Spleen (tissue), 11 donors: ENCODE measurements around the gene BOK. TPM values are rescaled to one million over a fixed set of nuclear protein-coding genes. Genes with fewer than 3 reads are reported as not detected.
A peak's percentile ranks its signal among the peaks of the same experiment; 100 is the strongest.

Experiments used
- DNase-seq: peaks from one replicate; pipeline ENCODE4 v3.0.0-alpha.2; 2020
- H3K27ac ChIP-seq, 8 donors: fragments of 200-600 bp; sonication (generic) in 7 of 8; 1 replicate in 4 of 8; 2 replicates in 4 of 8; pipeline versions ENCODE4 v1.5.0 to v1.8.0; 2016 to 2021; ENCODE audit warnings: inconsistent platforms in 4 of 8, mild to moderate bottlenecking in 4 of 8, moderate library complexity in 1 of 8
- H3K27me3 ChIP-seq, 7 donors: fragments of 200-600 bp; sonication (generic) in 6 of 7; replicated peaks in 1 of 7; 1 replicate in 4 of 7; 2 replicates in 3 of 7; pipeline versions ENCODE4 v1.5.0 to v1.8.0; 2016 to 2021; ENCODE audit warnings: inconsistent platforms in 3 of 7, mild to moderate bottlenecking in 1 of 7
- H3K36me3 ChIP-seq, 6 donors: fragments of 200-600 bp; sonication (generic) in 5 of 6; 1 replicate in 4 of 6; 2 replicates in 2 of 6; pipeline versions ENCODE4 v1.5.0 to v1.8.0; 2016 to 2021; ENCODE audit warnings: inconsistent platforms in 2 of 6
- H3K4me1 ChIP-seq, 6 donors: fragments of 200-600 bp; sonication (generic) in 5 of 6; 1 replicate in 3 of 6; 2 replicates in 3 of 6; pipeline versions ENCODE4 v1.5.0 to v1.8.0; 2016 to 2021; ENCODE audit warnings: inconsistent platforms in 3 of 6
- H3K4me3 ChIP-seq, 8 donors: fragments of 200-600 bp; sonication (generic) in 7 of 8; 1 replicate in 4 of 8; 2 replicates in 4 of 8; pipeline versions ENCODE4 v1.5.0 to v1.8.0; 2016 to 2021; ENCODE audit warnings: inconsistent platforms in 4 of 8, mild to moderate bottlenecking in 4 of 8, moderate library complexity in 2 of 8
- H3K9me3 ChIP-seq, 8 donors: fragments of 200-600 bp; sonication (generic) in 7 of 8; 1 replicate in 4 of 8; 2 replicates in 4 of 8; pipeline versions ENCODE4 v1.5.0 to v1.8.0; 2016 to 2021; ENCODE audit warnings: inconsistent platforms in 4 of 8
- CTCF ChIP-seq, 11 experiments: fragments of 200-600 bp in 7 of 11; fragments of 450-650 bp in 4 of 11; sonication (generic) in 4 of 11; IDR thresholded peaks in 8 of 11; conservative IDR thresholded peaks in 3 of 11; 1 replicate in 7 of 11; 2 replicates in 4 of 11; pipeline versions ENCODE4 v1.4.0 to v1.8.0; 2016 to 2021; ENCODE audit warnings: antibody characterized with exemption in 11 of 11, inconsistent platforms in 4 of 11, mild to moderate bottlenecking in 1 of 11
- POLR2A ChIP-seq, 3 donors: fragments of 450-650 bp; IDR thresholded peaks; one replicate each; pipeline ENCODE4 v1.5.1; 2017; ENCODE audit warnings: antibody characterized with exemption in 3 of 3, mild to moderate bottlenecking in 1 of 3
- POLR2AphosphoS5 ChIP-seq, 3 donors: sonication (generic); formaldehyde crosslinking; IDR thresholded peaks; one replicate each; pipeline ENCODE4 v1.5.1; 2017; ENCODE audit warnings: antibody characterized with exemption in 3 of 3
- WGBS, 5 donors: extraction: QIAGEN DNeasy Blood & Tissue Kit in 3 of 5; methylation state at CpG; one replicate each; pipeline versions ENCODE4 v1.1.5 to v1.1.7; 2013 to 2018; 5-methylcytosine and 5-hydroxymethylcytosine counted together
- intact Hi-C: fragments of 100-400 bp; cut with DNase I; formaldehyde crosslinking; loops from one replicate; pipeline ENCODE4 v1.15.0; 2023; ENCODE audit warnings: low total_unique reads
- polyA plus RNA-seq, 3 donors: library from polyadenylated mRNA; stranded (reverse); fragments of 200-250 nt; gene quantifications; one replicate each; pipeline ENCODE4 v1.2.1, GENCODE V29; 2013
- total RNA-seq, 7 donors: library from RNA; depleted of rRNA in 3 of 7; stranded (reverse); fragments of >200 nt in 3 of 7; fragmentation: NEBNext Ultra II Directional in 4 of 7; extraction: Animal tissue kit (Norgen Biotek cat#: 25700) in 4 of 7; gene quantifications; one replicate each; pipeline versions ENCODE4 v1.1.0 to v1.2.1, GENCODE V29; 2016 to 2021
- donor health status: healthy with polysubstance abuse.
- donor health status: DM: no; HTN: no; CAD: no; lungs with moderate emphysema.
- donor health status: DM: no; HTN: no; CAD: no.
- donor health status: Bipolar disorder and iron deficiency.
- donor health status: healthy.
- donor health status: DM: no; HTN: no; CAD: no.
- donor health status: DM: yes; HTN: yes; CAD: no.

Gene BOK
- total and polyA plus RNA-seq, 10 donors, result 3.0 to 19.4 (median 7.5) TPM

- TF ChIP-seq POLR2A (IDR thresholded peaks at IDR 0.05), result no peak
- TF ChIP-seq POLR2AphosphoS5 (IDR thresholded peaks at IDR 0.05), result peak in 1 of 3 donors; percentile 0
- peak; percentile 60 for DNase-seq
- Histone ChIP-seq H3K4me1 (peaks cover 0 to 68% (median 39%) of the 10 kb centered on the region in 6 donors), H3K36me3 (no peaks in the 10 kb centered on the region), H3K27ac (no peak overlapping the region), H3K27me3 (peaks cover 0 to 42% (median 28%) of the 10 kb centered on the region in 7 donors), H3K9me3 (peaks cover 0 to 6% (median 1%) of the 10 kb centered on the region in 8 donors), H3K4me3 (no peak overlapping the region)
- intact Hi-C loops, result no loop called here
- 61 to 81% (median 76%) methylated on average over 9 to 23 of the region's 23 CpGs for WGBS, 5 donors
Observed at GRCh38 chr2:241562269-241562891, 3.8 kb downstream of the BOK start.

- Histone ChIP-seq H3K27ac (no peak overlapping the region), H3K9me3 (peaks cover 0 to 3% (median 0%) of the 10 kb centered on the region in 8 donors), H3K4me1 (peaks cover 0 to 68% (median 38%) of the 10 kb centered on the region in 6 donors), H3K4me3 (no peak overlapping the region), H3K36me3 (no peaks in the 10 kb centered on the region), H3K27me3 (peaks cover 0 to 35% (median 25%) of the 10 kb centered on the region in 7 donors)
- WGBS, 5 donors, result 81 to 89% (median 86%) methylated on average over 9 to 13 of the region's 13 CpGs
- peak; percentile 71 for DNase-seq
- TF ChIP-seq POLR2A (IDR thresholded peaks at IDR 0.05) (no peak), CTCF (IDR thresholded peaks at IDR 0.05 in 8 of 11, conservative IDR thresholded peaks at IDR 0.05 in 3 of 11) (no peak), POLR2AphosphoS5 (IDR thresholded peaks at IDR 0.05) (no peak)
- intact Hi-C loops, result no loop called here
Observed at GRCh38 chr2:241563031-241563507, 4.5 kb downstream of the BOK start.

- peaks cover 0 to 30% (median 20%) of the 10 kb centered on the region in 7 donors for H3K27me3 ChIP-seq
- peaks cover 0 to 64% (median 35%) of the 10 kb centered on the region in 6 donors for H3K4me1 ChIP-seq
- TF ChIP-seq POLR2AphosphoS5 (IDR thresholded peaks at IDR 0.05) (no peak), CTCF (IDR thresholded peaks at IDR 0.05 in 8 of 11, conservative IDR thresholded peaks at IDR 0.05 in 3 of 11) (no peak), POLR2A (IDR thresholded peaks at IDR 0.05) (no peak)
- WGBS, 5 donors, result 66 to 94% (median 71%) methylated on average over 3 to 10 of the region's 10 CpGs
- intact Hi-C loops, result no loop called here
- H3K27ac ChIP-seq, result peak overlapping the region in 1 of 8 donors; percentile 42
- DNase-seq, result peak; percentile 56
- H3K4me3 ChIP-seq, result no peak overlapping the region
- H3K36me3 ChIP-seq, result no peaks in the 10 kb centered on the region
- H3K9me3 ChIP-seq, result peaks cover 0 to 2% (median 0%) of the 10 kb centered on the region in 8 donors
Observed at GRCh38 chr2:241563571-241563980, 5.0 kb downstream of the BOK start.

GRCh38 chr2:241563981-241564595 is 5.5 kb downstream of the BOK start:
- DNase-seq, result peak; percentile 67
- Histone ChIP-seq H3K4me1 (peaks cover 0 to 59% (median 31%) of the 10 kb centered on the region in 6 donors), H3K27me3 (peaks cover 0 to 25% (median 15%) of the 10 kb centered on the region in 7 donors), H3K36me3 (no peaks in the 10 kb centered on the region), H3K27ac (peak overlapping the region in 2 of 8 donors; percentile 30 to 42), H3K4me3 (no peak overlapping the region), H3K9me3 (no peaks in the 10 kb centered on the region)
- TF ChIP-seq POLR2A (IDR thresholded peaks at IDR 0.05) (no peak), POLR2AphosphoS5 (IDR thresholded peaks at IDR 0.05) (no peak), CTCF (IDR thresholded peaks at IDR 0.05 in 8 of 11, conservative IDR thresholded peaks at IDR 0.05 in 3 of 11) (no peak)
- WGBS, 5 donors, result 83 to 92% (median 87%) methylated on average over 15 to 23 of the region's 23 CpGs
- intact Hi-C loops, result no loop called here
